H1 (cell line): ENCODE results near the gene RAP1GDS1. TPM values are rescaled to one million over a fixed set of nuclear protein-coding genes. Genes with fewer than 3 reads are reported as not detected.
"Not testable (repeated sequence)": the region's sequence is repeated elsewhere in the genome, so short reads cannot be mapped to it uniquely, and the experiment has no call there.

Experiments used
- CTCF ChIA-PET: fragments of 300-600 bp; sonication (Branson Sonifier 250); formaldehyde crosslinking; loops from one replicate; lab custom pipeline; 2021; ENCODE audit not compliant: partially characterized antibody; lab: Charles Lee
- POLR2A ChIA-PET: fragments of 300-600 bp; sonication (Branson Sonifier 250); formaldehyde crosslinking; loops from one replicate; lab custom pipeline; 2021; ENCODE audit warnings: inconsistent platforms; ENCODE audit not compliant: partially characterized antibody; lab: Charles Lee
- DNase-seq, 2 experiments: peaks; one replicate each; pipeline versions ENCODE4 v3.0.0 to v3.0.0-alpha.2; 2010 to 2022; ENCODE audit warnings: low spot score in 2 of 2, low read depth in 1 of 2, mixed read lengths in 1 of 2
- FAIRE-seq: peaks from 2 replicates; lab custom pipeline; 2011; peaks lifted over from hg19 to GRCh38; lab: Jason Lieb, UNC
- H2AFZ ChIP-seq: 2 replicates; pipeline ENCODE4 v1.8.1; 2012; ENCODE audit warnings: low read length, inconsistent platforms
- H2AK5ac ChIP-seq: 2 replicates; pipeline ENCODE4 v1.6.1; 2013; ENCODE audit warnings: low read depth, low read length
- H2BK120ac ChIP-seq: replicated peaks from 2 replicates; pipeline ENCODE3; 2013; ENCODE audit warnings: low read depth, low read length, inconsistent platforms
- H2BK12ac ChIP-seq: 2 replicates; pipeline ENCODE4 v1.6.1; 2013; ENCODE audit warnings: low read depth, low read length
- H2BK15ac ChIP-seq: 2 replicates; pipeline ENCODE4 v1.6.1; 2013; ENCODE audit warnings: low read length
- H2BK20ac ChIP-seq: 2 replicates; pipeline ENCODE4 v1.6.1; 2013; ENCODE audit warnings: low read length
- H2BK5ac ChIP-seq: 2 replicates; pipeline ENCODE4 v1.6.1; 2013; ENCODE audit warnings: low read depth, low read length
- H3K14ac ChIP-seq: 2 replicates; pipeline ENCODE4 v1.6.1; 2013; ENCODE audit warnings: inconsistent platforms; ENCODE audit not compliant: insufficient read length
- H3K18ac ChIP-seq: 2 replicates; pipeline ENCODE4 v1.6.1; 2013; ENCODE audit warnings: low read length; ENCODE audit errors: extremely low read depth
- H3K23ac ChIP-seq: 2 replicates; pipeline ENCODE4 v1.6.1; 2013; ENCODE audit warnings: inconsistent platforms; ENCODE audit not compliant: insufficient read length
- H3K23me2 ChIP-seq: 2 replicates; pipeline ENCODE4 v1.6.1; 2013; ENCODE audit warnings: low read depth, low read length
- H3K27ac ChIP-seq: 2 replicates; pipeline ENCODE4 v1.6.1; 2011; ENCODE audit warnings: low read depth, low read length, inconsistent platforms
- H3K27me3 ChIP-seq, 4 experiments: replicated peaks in 1 of 4; 1 replicate in 1 of 4; 2 replicates in 3 of 4; pipeline versions ENCODE4 v1.6.1 to v1.8.1; 2011 to 2013; ENCODE audit warnings: low read length in 3 of 4, mild to moderate bottlenecking in 3 of 4, inconsistent platforms in 2 of 4, mixed read lengths in 2 of 4, moderate library complexity in 1 of 4; ENCODE audit not compliant: control insufficient read depth in 3 of 4, insufficient read depth in 3 of 4; ENCODE audit errors: extremely low read depth in 1 of 4
- H3K36me3 ChIP-seq, 4 experiments: 2 replicates each; pipeline versions ENCODE4 v1.6.1 to v1.8.1; 2011 to 2013; ENCODE audit warnings: mild to moderate bottlenecking in 4 of 4, low read length in 3 of 4, moderate library complexity in 2 of 4, control low read depth in 1 of 4, inconsistent platforms in 1 of 4; ENCODE audit not compliant: insufficient read depth in 4 of 4, control insufficient read depth in 2 of 4
- H3K4ac ChIP-seq: replicated peaks from 2 replicates; pipeline ENCODE3; 2013; ENCODE audit warnings: low read length, low read depth, mixed read lengths, inconsistent platforms; ENCODE audit not compliant: insufficient read length
- H3K4me1 ChIP-seq, 4 experiments: replicated peaks in 1 of 4; 1 replicate in 1 of 4; 2 replicates in 3 of 4; pipeline versions ENCODE4 v1.6.1 to v1.8.1; 2011 to 2013; ENCODE audit warnings: low read length in 3 of 4, inconsistent platforms in 2 of 4, mixed read lengths in 1 of 4; ENCODE audit not compliant: insufficient read depth in 4 of 4, control insufficient read depth in 3 of 4
- H3K4me2 ChIP-seq, 2 experiments: 2 replicates each; pipeline versions ENCODE4 v1.6.1 to v1.8.1; 2011 to 2013; ENCODE audit warnings: low read depth in 2 of 2, low read length in 2 of 2, control low read depth in 1 of 2, inconsistent platforms in 1 of 2, mild to moderate bottlenecking in 1 of 2; ENCODE audit not compliant: insufficient read depth in 1 of 2
- H3K4me3 ChIP-seq, 4 experiments: fragments of 200-600, 300-600 bp in 1 of 4; sonication (generic), shearing (Covaris generic), sonication (Bioruptor Twin) in 1 of 4; 2 replicates each; pipeline versions ENCODE4 v1.5.1 to v1.8.1; 2011 to 2016; ENCODE audit warnings: low read length in 4 of 4, low read depth in 3 of 4, control low read depth in 2 of 4, inconsistent platforms in 2 of 4, mild to moderate bottlenecking in 2 of 4, mixed read lengths in 1 of 4, moderate library complexity in 1 of 4; ENCODE audit not compliant: insufficient read depth in 2 of 4; ENCODE audit errors: extremely low read depth in 1 of 4
- H3K56ac ChIP-seq: replicated peaks from 2 replicates; pipeline ENCODE3; 2013; ENCODE audit warnings: low read depth, mild to moderate bottlenecking, mixed read lengths, low read length, inconsistent platforms; ENCODE audit not compliant: insufficient read length
- H3K79me1 ChIP-seq: 2 replicates; pipeline ENCODE4 v1.6.1; 2013; ENCODE audit warnings: low read depth, low read length, control low read depth
- H3K79me2 ChIP-seq, 2 experiments: 2 replicates each; pipeline versions ENCODE4 v1.6.1 to v1.8.1; 2012 to 2013; ENCODE audit warnings: low read length in 2 of 2, mild to moderate bottlenecking in 2 of 2, inconsistent platforms in 1 of 2; ENCODE audit not compliant: insufficient read depth in 2 of 2, control insufficient read depth in 1 of 2
- H3K9ac ChIP-seq, 4 experiments: replicated peaks in 1 of 4; 1 replicate in 1 of 4; 2 replicates in 3 of 4; pipeline versions ENCODE4 v1.6.1 to v1.8.1; 2011 to 2013; ENCODE audit warnings: low read depth in 3 of 4, low read length in 3 of 4, control low read depth in 2 of 4, mild to moderate bottlenecking in 2 of 4, moderate library complexity in 2 of 4, inconsistent platforms in 1 of 4; ENCODE audit errors: extremely low read depth in 1 of 4
- H3K9me3 ChIP-seq, 2 experiments: 2 replicates each; pipeline versions ENCODE4 v1.6.1 to v1.8.1; 2012 to 2013; ENCODE audit warnings: mild to moderate bottlenecking in 2 of 2, moderate library complexity in 2 of 2, control low read depth in 1 of 2, inconsistent platforms in 1 of 2, low read depth in 1 of 2, low read length in 1 of 2, mixed read lengths in 1 of 2; ENCODE audit not compliant: insufficient read depth in 2 of 2
- H4K20me1 ChIP-seq, 2 experiments: replicated peaks in 1 of 2; 2 replicates each; pipeline versions ENCODE3 to v1.8.1; 2011 to 2013; ENCODE audit warnings: inconsistent platforms in 2 of 2, low read length in 2 of 2, mild to moderate bottlenecking in 1 of 2; ENCODE audit not compliant: insufficient read depth in 2 of 2, control insufficient read depth in 1 of 2
- H4K5ac ChIP-seq: 2 replicates; pipeline ENCODE4 v1.6.1; 2013; ENCODE audit warnings: low read length, low read depth, mixed read lengths, inconsistent platforms; ENCODE audit not compliant: insufficient read length
- H4K8ac ChIP-seq: 2 replicates; pipeline ENCODE4 v1.8.0; 2013; ENCODE audit warnings: mild to moderate bottlenecking, moderate library complexity, low read length, inconsistent platforms; ENCODE audit not compliant: insufficient read depth; ENCODE audit errors: extremely low read depth
- H4K91ac ChIP-seq: replicated peaks from 2 replicates; pipeline ENCODE3; 2013; ENCODE audit warnings: low read length, mixed read lengths, inconsistent platforms; ENCODE audit not compliant: insufficient read length
- WGBS, 2 experiments: shearing (Covaris generic) in 1 of 2; methylation state at CpG; one replicate each; pipeline versions ENCODE4 v1.1.6 to v1.1.7; 2013 to 2015; ENCODE audit warnings: low lambda C conversion rate in 2 of 2, mixed read lengths in 2 of 2, inconsistent platforms in 1 of 2, low coverage in 1 of 2, missing lambda C conversion rate in 1 of 2; ENCODE audit not compliant: insufficient replicate concordance in 2 of 2, insufficient coverage in 1 of 2, insufficient read length in 1 of 2; ENCODE audit errors: extremely low coverage in 1 of 2, missing lambda C conversion rate in 1 of 2; 5-methylcytosine and 5-hydroxymethylcytosine counted together
- polyA plus RNA-seq, 7 experiments: library from polyadenylated mRNA; depleted of rRNA in 3 of 7; stranded (reverse) in 5 of 7; unstranded in 2 of 7; fragments of >200 nt in 5 of 7; fragments of 200-250 nt in 2 of 7; gene quantifications; 1 replicate in 5 of 7; 2 replicates in 1 of 7; 4 replicates in 1 of 7; pipeline versions ENCODE4 v1.2.1 to v1.2.3, GENCODE V29; 2011 to 2013; ENCODE audit warnings: missing spikeins in 2 of 7, mixed read lengths in 2 of 7
- total RNA-seq: library from RNA; stranded (reverse); fragmentation: NEBNext Ultra II Directional; extraction: Animal tissue kit (Norgen Biotek cat#: 25700); gene quantifications from 2 replicates; pipeline ENCODE4 v1.2.1, GENCODE V29; 2021

The RAP1GDS1 gene
- total and polyA plus RNA-seq, 2 of the 8 experiments (the other 6 are each of a cell fraction or from before 2014, with no cell fraction given): 12.8 to 31.9 TPM

DNA sequence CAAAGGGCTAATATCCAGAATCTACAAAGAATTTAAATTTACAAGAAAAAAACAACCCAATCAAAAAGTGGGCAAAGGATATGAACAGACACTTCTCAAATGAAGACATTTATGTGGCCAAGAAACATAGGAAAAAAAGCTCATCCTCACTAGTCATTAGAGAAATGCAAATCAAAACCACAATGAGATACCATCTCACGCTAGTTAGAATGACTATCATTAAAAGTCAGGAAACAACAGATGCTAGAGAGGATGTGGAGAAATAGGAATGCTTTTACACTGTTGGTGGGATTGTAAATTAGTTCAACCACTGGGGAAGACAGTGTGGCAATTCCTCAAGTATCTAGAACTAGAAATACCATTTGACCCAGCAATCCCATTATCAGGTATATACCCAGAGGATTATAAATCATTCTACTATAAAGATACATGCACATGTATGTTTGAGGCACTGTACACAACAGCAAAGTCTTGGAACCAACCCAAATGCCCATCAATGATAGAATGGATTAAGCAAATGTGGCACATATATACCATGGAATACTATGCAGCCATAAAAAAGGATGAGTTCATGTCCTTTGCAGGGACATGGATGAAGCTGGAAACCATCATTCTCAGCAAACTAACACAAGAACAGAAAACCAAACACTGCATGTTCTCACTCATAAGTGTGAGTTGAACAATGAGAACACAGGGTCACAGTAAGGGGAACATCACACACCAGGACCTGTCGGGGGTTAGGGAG lies 200.1 kb downstream of the RAP1GDS1 start:
- H3K79me1 ChIP-seq, H3K9ac ChIP-seq, H3K14ac ChIP-seq, H3K23me2 ChIP-seq, H2BK12ac ChIP-seq, H2AK5ac ChIP-seq, H3K4me2 ChIP-seq, POLR2A ChIA-PET, H4K91ac ChIP-seq, H4K8ac ChIP-seq, H3K4ac ChIP-seq, H3K23ac ChIP-seq, H3K27me3 ChIP-seq, FAIRE-seq, H4K5ac ChIP-seq, H3K79me2 ChIP-seq, H4K20me1 ChIP-seq, H2BK15ac ChIP-seq, H2BK20ac ChIP-seq, H3K56ac ChIP-seq, H3K18ac ChIP-seq, DNase-seq, H3K27ac ChIP-seq, H3K4me3 ChIP-seq, H3K4me1 ChIP-seq, H2BK5ac ChIP-seq, H2AFZ ChIP-seq, H3K36me3 ChIP-seq, H3K9me3 ChIP-seq, H2BK120ac ChIP-seq: not testable (repeated sequence)
- WGBS, 2 experiments: 91% methylated on average over 2 of the region's 2 CpGs; no CpG with 5 or more reads in 1 of the 2 experiments
- CTCF ChIA-PET: interaction anchor here (0.9 kb wide), 1 partner anchor 12 kb away, joined by 3 read pairs; no protein-coding TSS in a partner anchor
